ENCODE measurements around the gene TSPAN10.

Gene TSPAN10

DNA sequence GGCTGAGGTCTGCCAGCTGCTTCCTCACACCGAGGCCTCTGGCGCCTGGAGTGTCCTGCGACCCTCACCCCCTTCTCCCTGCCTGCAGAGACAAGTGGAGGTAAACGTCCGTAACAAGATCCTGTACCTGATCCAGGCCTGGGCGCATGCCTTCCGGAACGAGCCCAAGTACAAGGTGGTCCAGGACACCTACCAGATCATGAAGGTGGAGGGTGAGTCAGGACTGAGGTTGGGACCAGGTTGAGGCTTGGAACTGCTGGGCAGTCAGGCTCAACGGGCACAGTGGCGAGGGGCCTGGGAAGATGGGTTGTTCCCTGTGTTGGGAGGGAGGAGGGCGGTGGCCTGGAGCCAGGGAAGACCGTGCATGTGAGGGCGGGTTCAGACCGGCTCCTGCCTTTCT lies 51.6 kb downstream of the TSPAN10 start:
- DNase-seq (ENCODE audit: low read depth) = no peak

DNA sequence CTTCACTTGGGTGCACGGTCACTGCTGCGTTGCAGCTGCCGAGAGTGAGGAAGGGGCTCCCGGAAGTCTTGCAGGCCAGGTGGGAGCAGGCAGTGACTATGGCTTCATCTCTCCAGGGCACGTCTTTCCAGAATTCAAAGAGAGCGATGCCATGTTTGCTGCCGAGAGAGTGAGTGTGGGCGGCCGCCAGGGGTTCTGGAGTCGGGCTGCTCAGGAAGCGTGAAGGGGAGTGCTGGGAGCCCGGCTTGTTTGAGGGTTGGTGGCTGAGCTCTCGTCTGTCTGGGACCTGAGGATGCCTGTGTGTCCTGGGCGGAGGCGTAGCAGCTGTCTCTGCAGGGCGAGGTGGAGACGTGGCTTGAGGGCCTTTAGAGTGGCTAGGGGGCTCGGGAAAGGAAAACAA lies 53.1 kb downstream of the TSPAN10 start:
- DNase-seq (ENCODE audit: low read depth) = no peak

DNA sequence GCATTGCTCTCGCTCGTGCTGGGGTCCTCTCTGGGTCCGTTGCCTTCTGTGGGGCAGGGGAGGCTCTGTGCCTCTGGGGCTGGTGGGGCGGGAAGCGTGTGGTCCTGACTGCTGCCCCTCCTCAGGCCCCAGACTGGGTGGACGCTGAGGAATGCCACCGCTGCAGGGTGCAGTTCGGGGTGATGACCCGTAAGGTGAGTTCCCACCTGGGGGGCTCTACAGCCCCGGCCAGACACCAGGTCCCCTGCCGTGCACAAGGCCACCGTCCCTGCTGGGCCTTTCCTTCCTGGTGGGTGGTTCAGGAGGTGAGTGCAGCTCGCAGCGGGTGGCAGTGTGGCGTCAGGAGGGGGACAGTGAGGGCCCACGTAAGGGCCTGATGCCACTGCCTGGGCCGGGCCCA lies 53.6 kb downstream of the TSPAN10 start:
- no peak for DNase-seq (ENCODE audit: low read depth)

DNA sequence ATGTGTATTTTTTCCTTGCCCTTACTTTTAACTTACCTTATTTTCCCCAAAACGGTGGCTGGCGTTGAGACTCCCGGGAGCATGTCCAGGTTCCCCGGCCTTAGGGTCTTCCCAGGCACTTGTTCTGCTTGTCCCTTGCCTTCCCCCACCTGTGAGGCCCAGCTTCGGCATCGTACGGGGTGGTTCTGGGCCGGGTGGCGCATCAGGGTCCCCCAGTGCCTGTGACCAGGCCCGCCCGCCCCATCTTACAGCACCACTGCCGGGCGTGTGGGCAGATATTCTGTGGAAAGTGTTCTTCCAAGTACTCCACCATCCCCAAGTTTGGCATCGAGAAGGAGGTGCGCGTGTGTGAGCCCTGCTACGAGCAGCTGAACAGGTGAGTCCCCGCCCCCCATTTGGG lies 54.2 kb downstream of the TSPAN10 start:
- no peak for DNase-seq (ENCODE audit: low read depth)

DNA sequence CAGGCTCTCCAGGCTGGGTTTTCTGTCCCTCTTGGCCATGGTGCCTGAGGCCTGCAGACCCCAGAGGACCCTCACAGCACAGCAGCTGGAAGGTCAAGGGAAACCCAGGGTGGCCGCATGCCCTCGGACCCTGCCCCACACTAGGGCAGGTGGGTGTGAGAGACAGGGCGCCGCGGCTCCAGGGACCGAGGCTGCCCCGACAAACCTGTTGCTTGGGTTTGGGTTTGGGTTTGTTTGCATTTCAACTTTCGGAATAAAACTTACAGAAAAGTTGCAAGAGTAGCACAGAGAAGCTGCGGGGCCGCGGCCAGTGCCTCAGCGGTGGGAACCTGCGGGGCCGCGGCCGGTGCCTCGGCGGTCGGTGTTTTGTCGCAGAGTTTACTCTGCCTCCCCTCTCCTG lies 54.6 kb downstream of the TSPAN10 start:
- DNase-seq (ENCODE audit: low read depth) = no peak

DNA sequence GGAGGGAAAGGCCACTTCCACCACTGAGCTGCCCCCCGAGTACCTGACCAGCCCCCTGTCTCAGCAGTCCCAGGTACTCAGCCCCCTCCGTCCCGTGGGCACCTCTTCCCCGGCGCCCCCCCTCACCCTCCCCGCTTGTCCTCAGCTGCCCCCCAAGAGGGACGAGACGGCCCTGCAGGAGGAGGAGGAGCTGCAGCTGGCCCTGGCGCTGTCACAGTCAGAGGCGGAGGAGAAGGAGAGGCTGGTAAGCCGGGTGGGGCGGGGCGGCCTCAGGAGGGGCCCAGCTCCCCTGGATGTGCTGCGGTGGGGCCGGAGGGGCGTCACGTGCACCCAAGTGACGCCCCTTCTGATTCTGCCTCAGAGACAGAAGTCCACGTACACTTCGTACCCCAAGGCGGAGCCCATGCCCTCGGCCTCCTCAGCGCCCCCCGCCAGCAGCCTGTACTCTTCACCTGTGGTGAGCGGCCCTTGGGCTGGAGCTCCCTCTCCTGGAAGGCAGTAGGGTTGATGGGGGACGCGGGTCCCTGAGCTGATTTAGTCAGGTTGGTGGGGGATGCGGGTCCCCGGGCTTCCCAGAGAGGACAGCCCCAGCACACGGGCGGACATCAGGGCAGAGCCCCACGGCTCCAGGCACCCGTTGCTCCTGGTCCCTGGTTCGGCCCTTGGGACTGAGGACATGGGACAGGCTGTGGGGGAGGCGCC lies 56.7 kb downstream of the TSPAN10 start:
- DNase-seq (ENCODE audit: low read depth) = no peak

DNA sequence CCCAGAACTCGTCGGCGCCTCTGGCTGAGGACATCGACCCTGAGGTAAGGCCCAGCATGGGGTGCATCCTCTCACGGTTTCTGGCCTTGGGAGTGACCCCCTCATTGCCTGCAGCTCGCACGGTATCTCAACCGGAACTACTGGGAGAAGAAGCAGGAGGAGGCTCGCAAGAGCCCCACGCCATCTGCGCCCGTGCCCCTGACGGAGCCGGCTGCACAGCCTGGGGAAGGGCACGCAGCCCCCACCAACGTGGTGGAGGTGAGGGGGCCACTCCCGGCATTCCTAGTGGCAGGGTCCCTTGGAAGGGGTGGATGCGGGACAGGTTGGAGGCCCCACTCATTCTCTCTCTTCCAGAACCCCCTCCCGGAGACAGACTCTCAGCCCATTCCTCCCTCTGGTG lies 57.8 kb downstream of the TSPAN10 start:
- no peak for DNase-seq (ENCODE audit: low read depth)

DNA sequence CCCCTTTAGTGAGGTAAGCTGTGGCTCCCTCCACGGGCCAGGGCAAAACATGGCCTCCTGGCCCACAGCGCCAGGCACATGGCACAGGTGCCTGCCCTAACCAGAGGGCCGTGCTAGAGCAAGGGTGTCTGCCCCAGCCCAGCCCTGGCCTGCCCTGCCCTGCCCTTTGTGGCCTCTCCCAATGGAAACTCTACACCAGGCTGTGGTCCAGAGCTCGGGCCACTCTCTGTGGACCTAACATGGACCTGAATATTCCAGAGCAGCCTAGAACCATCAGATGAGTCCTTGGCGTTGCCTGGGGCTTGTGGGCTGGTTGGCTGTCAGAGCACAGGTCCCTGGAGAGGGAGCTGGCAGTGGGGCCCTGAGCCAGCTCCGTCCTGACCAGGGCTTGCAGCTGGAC lies 58.2 kb downstream of the TSPAN10 start:
- no peak for DNase-seq (ENCODE audit: low read depth)

DNA sequence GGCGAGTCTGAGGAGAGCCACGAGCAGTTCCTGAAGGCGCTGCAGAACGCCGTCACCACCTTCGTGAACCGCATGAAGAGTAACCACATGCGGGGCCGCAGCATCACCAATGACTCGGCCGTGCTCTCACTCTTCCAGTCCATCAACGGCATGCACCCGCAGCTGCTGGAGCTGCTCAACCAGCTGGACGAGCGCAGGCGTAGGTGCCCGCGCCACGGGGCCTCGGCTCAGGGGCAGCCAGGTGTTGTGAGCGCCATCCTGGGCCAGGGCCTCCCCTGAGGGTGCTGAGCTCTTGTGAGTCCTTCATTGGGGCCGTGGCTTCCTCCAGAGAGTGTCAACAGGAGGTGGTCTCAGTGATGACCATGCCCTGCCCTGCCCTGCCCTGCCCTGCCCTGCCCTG lies 58.8 kb downstream of the TSPAN10 start:
- DNase-seq (ENCODE audit: low read depth) = no peak

DNA sequence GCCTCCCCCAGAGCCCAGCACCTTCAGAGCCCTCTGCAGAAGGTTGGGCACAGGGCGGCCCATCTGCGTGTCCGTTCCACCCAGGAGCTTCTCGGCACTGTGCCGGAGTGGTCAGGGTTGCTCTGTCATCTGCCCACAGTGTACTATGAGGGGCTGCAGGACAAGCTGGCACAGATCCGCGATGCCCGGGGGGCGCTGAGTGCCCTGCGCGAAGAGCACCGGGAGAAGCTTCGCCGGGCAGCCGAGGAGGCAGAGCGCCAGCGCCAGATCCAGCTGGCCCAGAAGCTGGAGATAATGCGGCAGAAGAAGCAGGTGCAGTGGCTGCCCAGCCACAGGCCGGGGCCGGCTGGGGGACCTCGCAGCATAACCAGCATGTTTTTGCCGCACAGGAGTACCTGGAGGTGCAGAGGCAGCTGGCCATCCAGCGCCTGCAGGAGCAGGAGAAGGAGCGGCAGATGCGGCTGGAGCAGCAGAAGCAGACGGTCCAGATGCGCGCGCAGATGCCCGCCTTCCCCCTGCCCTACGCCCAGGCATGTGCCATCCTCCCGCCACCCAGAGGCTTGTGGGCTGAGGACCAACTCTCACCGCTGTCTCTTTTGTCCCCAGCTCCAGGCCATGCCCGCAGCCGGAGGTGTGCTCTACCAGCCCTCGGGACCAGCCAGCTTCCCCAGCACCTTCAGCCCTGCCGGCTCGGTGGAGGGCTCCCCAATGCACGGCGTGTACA lies 59.4 kb downstream of the TSPAN10 start:
- DNase-seq (ENCODE audit: low read depth) = no peak

DNA sequence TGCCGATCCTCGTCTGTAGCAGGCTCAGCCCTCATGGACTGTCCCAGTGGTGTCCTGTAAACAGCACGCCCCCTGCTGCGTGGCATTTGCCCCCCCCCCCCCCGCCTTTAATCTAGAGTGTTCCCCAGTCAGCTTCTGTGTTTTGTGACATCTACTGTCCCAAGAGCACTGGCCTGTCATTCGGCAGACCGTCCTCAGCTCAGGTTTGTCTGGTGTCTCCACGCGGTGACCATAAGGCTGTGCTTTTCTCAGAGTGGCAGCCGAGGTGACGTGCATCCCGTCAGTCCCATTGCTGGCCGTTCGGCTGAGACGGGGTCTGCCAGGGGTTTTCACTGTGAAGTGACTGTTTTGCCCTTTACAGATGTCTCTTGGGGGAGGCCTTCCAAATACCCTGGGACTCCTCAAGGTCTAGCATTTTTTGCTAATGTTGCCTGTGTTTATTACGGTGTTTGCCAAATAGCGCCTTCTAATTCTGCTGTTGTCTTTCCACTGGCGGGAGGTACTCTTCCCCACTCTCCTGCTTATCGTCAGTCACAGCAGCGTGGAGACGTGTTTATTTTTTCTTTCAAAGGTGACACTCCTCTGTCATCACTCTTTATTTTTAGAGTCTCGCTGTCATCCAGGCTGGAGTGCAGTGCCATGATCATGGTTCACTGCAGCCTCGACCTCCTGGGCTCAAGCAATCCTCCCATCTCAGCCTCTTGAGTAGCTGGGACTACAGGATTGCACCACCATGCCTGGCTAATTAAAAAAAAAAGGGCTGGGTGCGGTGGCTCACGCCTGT lies 60.5 kb downstream of the TSPAN10 start:
- DNase-seq (ENCODE audit: low read depth) = no peak
